HG03457 (cell line): ENCODE data around the gene SOSTDC1.
A peak's percentile ranks its signal among the peaks of the same experiment; 100 is the strongest.

Source experiments
- ATAC-seq: cut with Tn5 transposase; IDR thresholded peaks from one replicate; pipeline ENCODE4 v1.9.1; 2021; ENCODE audit warnings: moderate number of reproducible peaks; ENCODE audit not compliant: unreplicated experiment

SOSTDC1 gene

GRCh38 chr7:16420649-16421332 is 44.7 kb downstream of the SOSTDC1 start:
- peak; percentile 88 for ATAC-seq

GRCh38 chr7:16420329-16420648 is 45.2 kb downstream of the SOSTDC1 start:
- ATAC-seq, result no peak

- ATAC-seq, result no peak
Measured at GRCh38 chr7:16419859-16420258, 45.7 kb downstream of the SOSTDC1 start.

GRCh38 chr7:16419126-16419525 is 46.4 kb downstream of the SOSTDC1 start:
- no peak for ATAC-seq

GRCh38 chr7:16417906-16418305 is 47.6 kb downstream of the SOSTDC1 start:
- no peak for ATAC-seq

- no peak for ATAC-seq
Measured at GRCh38 chr7:16416289-16417282, 49.0 kb downstream of the SOSTDC1 start.

GRCh38 chr7:16412274-16413254 is 53.0 kb downstream of the SOSTDC1 start:
- ATAC-seq, result no peak
